ENCODE measurements around the gene ALDH1L1.
"Not testable (repeated sequence)": the region's sequence is repeated elsewhere in the genome, so short reads cannot be mapped to it uniquely, and the experiment has no call there.

The ALDH1L1 gene

GRCh38 chr3:126076140-126076539 is 104.2 kb downstream of the ALDH1L1 start:
- DNase-seq (ENCODE audit: low read depth), result no peak

GRCh38 chr3:126070146-126070545 is 110.2 kb downstream of the ALDH1L1 start:
- no peak overlapping the region for H3K4me3 ChIP-seq (ENCODE audit: low read depth, low read length)
- TF ChIP-seq CTCF (conservative IDR thresholded peaks at IDR 0.05; ENCODE audit: low read depth, low read length), result no peak

More at GRCh38 chr3:126076140-126076539, 104.2 kb downstream of the ALDH1L1 start:
- H3K4me3 ChIP-seq (ENCODE audit: low read depth, low read length), result no peak overlapping the region
- TF ChIP-seq CTCF (conservative IDR thresholded peaks at IDR 0.05; ENCODE audit: low read depth, low read length), result no peak

GRCh38 chr3:126067959-126068358 is 112.4 kb downstream of the ALDH1L1 start:
- no peak for DNase-seq (ENCODE audit: low read depth)
- no peak overlapping the region for H3K4me3 ChIP-seq (ENCODE audit: low read depth, low read length)
- TF ChIP-seq CTCF (conservative IDR thresholded peaks at IDR 0.05; ENCODE audit: low read depth, low read length), result no peak

More at GRCh38 chr3:126070146-126070545, 110.2 kb downstream of the ALDH1L1 start:
- no peak for DNase-seq (ENCODE audit: low read depth)

- not testable (repeated sequence) for H3K4me3 ChIP-seq (ENCODE audit: low read depth, low read length); DNase-seq (ENCODE audit: low read depth)
Observed at GRCh38 chr3:126066676-126067075, 113.7 kb downstream of the ALDH1L1 start.

- TF ChIP-seq CTCF (conservative IDR thresholded peaks at IDR 0.05; ENCODE audit: low read depth, low read length), result no peak
- DNase-seq (ENCODE audit: low read depth), result no peak
Observed at GRCh38 chr3:126065876-126066275, 114.5 kb downstream of the ALDH1L1 start.

GRCh38 chr3:126064627-126065258 is 115.6 kb downstream of the ALDH1L1 start:
- TF ChIP-seq CTCF (conservative IDR thresholded peaks at IDR 0.05; ENCODE audit: low read depth, low read length), result no peak
- peak; percentile 31 for DNase-seq (ENCODE audit: low read depth)
- H3K4me3 ChIP-seq (ENCODE audit: low read depth, low read length), result no peak overlapping the region

More at GRCh38 chr3:126065876-126066275, 114.5 kb downstream of the ALDH1L1 start:
- H3K4me3 ChIP-seq (ENCODE audit: low read depth, low read length), result no peak overlapping the region

- DNase-seq (ENCODE audit: low read depth), result no peak
- no peak for TF ChIP-seq CTCF (conservative IDR thresholded peaks at IDR 0.05; ENCODE audit: low read depth, low read length)
- no peak overlapping the region for H3K4me3 ChIP-seq (ENCODE audit: low read depth, low read length)
Observed at GRCh38 chr3:126063358-126063965, 116.9 kb downstream of the ALDH1L1 start.

Data from choroid plexus epithelial cell (primary cell).